Heart right ventricle (tissue), 16 donors: ENCODE measurements around the gene THBS1. TPM values are rescaled to one million over a fixed set of nuclear protein-coding genes. Genes with fewer than 3 reads are reported as not detected.

ENCODE experiments used
- ATAC-seq, 8 donors: fragments of 200-7000 bp; cut with Tn5 transposase; one replicate each; pipeline ENCODE4 v1.9.1; 2020; ENCODE audit warnings: mild to moderate bottlenecking in 8 of 8, moderate library complexity in 8 of 8, moderate number of reproducible peaks in 1 of 8
- DNase-seq, 2 donors: peaks; one replicate each; pipeline ENCODE4 v3.0.0-alpha.2; 2020
- H3K27ac ChIP-seq, 10 donors: fragments of 200-600 bp; sonication (generic) in 2 of 10; one replicate each; pipeline versions ENCODE4 v1.5.0 to v1.8.0; 2020 to 2022; ENCODE audit warnings: mild to moderate bottlenecking in 3 of 10
- H3K27me3 ChIP-seq, 7 donors: fragments of 200-600 bp; one replicate each; pipeline ENCODE4 v1.8.0; 2021 to 2022; ENCODE audit warnings: mild to moderate bottlenecking in 2 of 7
- H3K36me3 ChIP-seq, 9 donors: fragments of 200-600 bp; sonication (generic) in 1 of 9; one replicate each; pipeline versions ENCODE4 v1.5.0 to v1.8.0; 2020 to 2022; ENCODE audit warnings: mild to moderate bottlenecking in 2 of 9
- H3K4me1 ChIP-seq, 9 donors: fragments of 200-600 bp; sonication (generic) in 1 of 9; one replicate each; pipeline versions ENCODE4 v1.5.0 to v1.8.0; 2020 to 2022; ENCODE audit warnings: mild to moderate bottlenecking in 4 of 9
- H3K4me3 ChIP-seq, 10 donors: fragments of 200-600 bp; sonication (generic) in 2 of 10; one replicate each; pipeline versions ENCODE4 v1.5.0 to v1.8.0; 2020 to 2022; ENCODE audit warnings: mild to moderate bottlenecking in 7 of 10, moderate library complexity in 2 of 10
- H3K9me3 ChIP-seq, 11 donors: fragments of 200-600 bp in 10 of 11; sonication (generic) in 2 of 11; one replicate each; pipeline versions ENCODE4 v1.5.0 to v1.8.0; 2013 to 2022; ENCODE audit warnings: mild to moderate bottlenecking in 2 of 11, control low read depth in 1 of 11, moderate library complexity in 1 of 11
- CTCF ChIP-seq, 9 donors: fragments of 200-600 bp; sonication (generic) in 2 of 9; IDR thresholded peaks; one replicate each; pipeline versions ENCODE4 v1.5.0 to v1.8.0; 2021 to 2022; ENCODE audit warnings: antibody characterized with exemption in 9 of 9, mild to moderate bottlenecking in 5 of 9, moderate library complexity in 1 of 9
- WGBS, 2 donors: extraction: QIAGEN DNeasy Blood & Tissue Kit; methylation state at CpG; one replicate each; pipeline ENCODE4 v1.1.7; 2013; ENCODE audit warnings: inconsistent platforms in 1 of 2; 5-methylcytosine and 5-hydroxymethylcytosine counted together
- intact Hi-C, 10 donors: fragments of 100-400 bp; cut with DNase I; formaldehyde crosslinking; loops; one replicate each; pipeline versions ENCODE4 v1.11.1 to v1.14.2; 2022
- polyA plus RNA-seq, 2 donors: library from polyadenylated mRNA; stranded (reverse); fragments of 200-250 nt; gene quantifications; one replicate each; pipeline ENCODE4 v1.2.3, GENCODE V29; 2013
- total RNA-seq, 10 donors: library from RNA; stranded (reverse); fragmentation: NEBNext Ultra II Directional in 3 of 10; extraction: Animal tissue kit (Norgen Biotek cat#: 25700) in 3 of 10; gene quantifications; one replicate each; pipeline versions ENCODE4 v1.2.1 to v1.2.4, GENCODE V29; 2021 to 2023
- donor health status: Arrhythmogenic right ventricular cardiomyopathy.
- donor health status: ischemic (EF 13 %, LVEDD 7.1; RV severe dilation, severe dysfunction).
- donor health status: healthy with polysubstance abuse.
- donor health status: DM: no; HTN: yes; CAD: no.
- donor health status: DM: no; HTN: no; CAD: no.
- donor health status: ischemic (EF 25% LVEDD 6.9; RV normal size, moderate dysfunction).
- donor health status: ischemic (EF 25% LVEDD 5.7; RV mildly dilated, moderate dysfunction).
- donor health status: healthy.
- donor health status: DM: yes; HTN: yes; CAD: no.
- donor health status: Ischemic cardiomyopathy.
- donor health status: ischemic (EF 35%, LVEDD 5.7; RV mildly dilated, moderate dysfunction).
- donor health status: nonischemic (EF 11% LVEDD 7.7; RV severe dilation, severe dysfunction).
- donor health status: DM: yes; HTN: yes; CAD: no.
- donor health status: PGD.
- donor health status: ischemic (EF 29% LVEDD 5.4; RV normal size, mild dysfunction).
- donor health status: nonischemic (EF 23%, LVEDD 6.1; RV moderate dilation, normal function).

The THBS1 gene
- total and polyA plus RNA-seq, 12 donors, result 12.9 to 1,109 (median 102) TPM

- peak overlapping the region; percentile 19 to 88 (median 67) for H3K4me3 ChIP-seq
- H3K9me3 ChIP-seq, result no peaks in the 10 kb centered on the region
- peaks cover 0 to 52% (median 39%) of the 10 kb centered on the region in 9 donors for H3K36me3 ChIP-seq
- H3K27me3 ChIP-seq, result peaks cover 0 to 7% (median 0%) of the 10 kb centered on the region in 7 donors
- H3K27ac ChIP-seq, result peak overlapping the region in 8 of 10 donors; percentile 83 to 97 (median 93)
- peaks cover 5 to 80% (median 55%) of the 10 kb centered on the region in 9 donors for H3K4me1 ChIP-seq
- intact Hi-C loops, result loop anchor here (2.0 to 10.0 kb wide), 19 partner anchors 117 to 877 kb away; no protein-coding TSS in a partner anchor
- ATAC-seq (peak; percentile 6 to 66 (median 44)), DNase-seq (peak; percentile 44 to 49)
- WGBS, 2 donors, result 57 to 61% methylated on average over 13 of the region's 13 CpGs
- peak in 8 of 9 donors; percentile 14 to 54 (median 42) for TF ChIP-seq CTCF (IDR thresholded peaks at IDR 0.05)
Observed at GRCh38 chr15:39581793-39582285, 960 bp downstream of the THBS1 start.

- ATAC-seq (no peak), DNase-seq (peak in 1 of 2 donors; percentile 35)
- WGBS, 2 donors, result 53 to 54% methylated on average over 20 of the region's 20 CpGs
- Histone ChIP-seq H3K27me3 (peaks cover 0 to 7% (median 0%) of the 10 kb centered on the region in 7 donors), H3K36me3 (peaks cover 0 to 58% (median 44%) of the 10 kb centered on the region in 9 donors), H3K4me1 (peaks cover 5 to 86% (median 55%) of the 10 kb centered on the region in 9 donors), H3K27ac (peak overlapping the region in 7 of 10 donors; percentile 84 to 97 (median 93)), H3K9me3 (no peaks in the 10 kb centered on the region), H3K4me3 (peak overlapping the region; percentile 5 to 88 (median 67))
- no peak for TF ChIP-seq CTCF (IDR thresholded peaks at IDR 0.05)
- intact Hi-C loops, result loop anchor here (2.0 to 10.0 kb wide), 16 partner anchors 118 to 878 kb away; no protein-coding TSS in a partner anchor
Observed at GRCh38 chr15:39582286-39582976, 1.6 kb downstream of the THBS1 start.

- Histone ChIP-seq H3K27ac (peak overlapping the region in 5 of 10 donors; percentile 37 to 95 (median 93)), H3K9me3 (no peaks in the 10 kb centered on the region), H3K4me1 (peaks cover 5 to 86% (median 55%) of the 10 kb centered on the region in 9 donors), H3K36me3 (peaks cover 0 to 65% (median 51%) of the 10 kb centered on the region in 9 donors), H3K4me3 (peak overlapping the region; percentile 5 to 88 (median 67)), H3K27me3 (peaks cover 0 to 7% (median 0%) of the 10 kb centered on the region in 7 donors)
- no peak for DNase-seq
- no peak for ATAC-seq
- intact Hi-C loops, result loop anchor here (2.0 to 10.0 kb wide), 16 partner anchors 118 to 878 kb away; no protein-coding TSS in a partner anchor
- WGBS, 2 donors, result 47 to 55% methylated on average over 4 of the region's 4 CpGs
- peak in 1 of 9 donors; percentile 40 for TF ChIP-seq CTCF (IDR thresholded peaks at IDR 0.05)
Observed at GRCh38 chr15:39582977-39583595, 2.2 kb downstream of the THBS1 start.
